Panc1 (cell line): Measurements from ENCODE around the gene MLLT10. TPM values are rescaled to one million over a fixed set of nuclear protein-coding genes. Genes with fewer than 3 reads are reported as not detected.

Experiments used
- ATAC-seq: fragments of 200-7000 bp; cut with Tn5 transposase; 2 replicates; pipeline ENCODE4 v1.9.1; 2020; ENCODE audit warnings: mild to moderate bottlenecking, moderate library complexity
- BruUV-seq: library from RNA; stranded (reverse); fragments of 400-500 nt; replicated peaks from 2 replicates; lab custom pipeline; 2021; lab: Mats Ljungman, UMichigan
- CTCF ChIA-PET: fragments of 300-600 bp; sonication (Branson Sonifier 250); formaldehyde crosslinking; loops from one replicate; lab custom pipeline; 2022; ENCODE audit warnings: antibody characterized with exemption; lab: Charles Lee
- POLR2A ChIA-PET: fragments of 300-600 bp; sonication (Branson Sonifier 250); formaldehyde crosslinking; loops from one replicate; lab custom pipeline; 2022; ENCODE audit warnings: antibody characterized with exemption; lab: Charles Lee
- DNase-seq: peaks from one replicate; pipeline ENCODE4 v3.0.0-alpha.2; 2010; ENCODE audit warnings: low read depth, low spot score
- H3K27ac ChIP-seq: 2 replicates; pipeline ENCODE4 v1.5.1; 2011; ENCODE audit warnings: mild to moderate bottlenecking, low read length, inconsistent platforms
- H3K27me3 ChIP-seq: fragments of 200-500 bp; sonication (Bioruptor generic); 2 replicates; pipeline ENCODE4 v1.6.0; 2014; ENCODE audit warnings: low read length, inconsistent platforms; ENCODE audit not compliant: control insufficient read depth, insufficient read depth
- H3K36me3 ChIP-seq: fragments of 200-500 bp; sonication (Bioruptor generic); 2 replicates; pipeline ENCODE4 v1.5.1; 2014; ENCODE audit warnings: inconsistent platforms, mild to moderate bottlenecking, low read length, moderate library complexity; ENCODE audit not compliant: control insufficient read depth, insufficient read depth
- H3K4me1 ChIP-seq: 2 replicates; pipeline ENCODE4 v1.5.1; 2011; ENCODE audit warnings: inconsistent platforms, mild to moderate bottlenecking, low read length, moderate library complexity; ENCODE audit not compliant: control insufficient read depth, insufficient read depth
- H3K4me3 ChIP-seq, 2 experiments: 2 replicates each; pipeline ENCODE4 v1.5.1; 2011 to 2012; ENCODE audit warnings: low read depth in 2 of 2, low read length in 2 of 2, mild to moderate bottlenecking in 2 of 2, inconsistent platforms in 1 of 2, moderate library complexity in 1 of 2
- H3K9me3 ChIP-seq: fragments of 200-500 bp; sonication (Bioruptor generic); 2 replicates; pipeline ENCODE4 v1.5.1; 2014; ENCODE audit warnings: low read depth, mild to moderate bottlenecking, inconsistent platforms, low read length, moderate library complexity; ENCODE audit not compliant: control insufficient read depth, insufficient read depth
- POLR2AphosphoS5 ChIP-seq: IDR thresholded peaks from 2 replicates; pipeline ENCODE4 v1.6.1; 2012; ENCODE audit warnings: mild to moderate bottlenecking, low read depth, low read length, moderate library complexity
- REST ChIP-seq, 2 experiments: IDR thresholded peaks; 2 replicates each; pipeline ENCODE4 v1.6.1; 2011 to 2012; ENCODE audit warnings: low read depth in 2 of 2, control low read depth in 1 of 2, low read length in 1 of 2, mild to moderate bottlenecking in 1 of 2, moderate library complexity in 1 of 2; ENCODE audit not compliant: insufficient read depth in 1 of 2
- SIN3A ChIP-seq: IDR thresholded peaks from 2 replicates; pipeline ENCODE4 v1.6.1; 2012; ENCODE audit warnings: low read depth, mild to moderate bottlenecking, low read length, moderate library complexity, borderline replicate concordance; ENCODE audit not compliant: insufficient read depth
- TCF7L2 ChIP-seq: IDR thresholded peaks from 2 replicates; pipeline ENCODE4 v1.6.1; 2011; ENCODE audit warnings: mild to moderate bottlenecking, low read depth, low read length, inconsistent platforms
- in situ Hi-C: cut with HindIII; loops from 2 replicates; pipeline ENCODE4 v1.10.0; 2016; ENCODE audit warnings: low sequenced_read_pairs, low pct_unique_long_range_greater_than_20kb
- intact Hi-C: fragments of 100-400 bp; cut with micrococcal nuclease; formaldehyde crosslinking; loops from one replicate; pipeline ENCODE4 v1.10.0; 2022; ENCODE audit not compliant: unreplicated experiment
- total RNA-seq: library from RNA; stranded (reverse); gene quantifications from one replicate; pipeline ENCODE4 v1.2.1, GENCODE V29; 2021; ENCODE audit not compliant: unreplicated experiment
- TF ChIP-seq, protein P1 (sequence below): fragments of 450-650 bp; IDR thresholded peaks from 2 replicates; pipeline ENCODE4 v1.5.1; 2017; ENCODE audit warnings: mild to moderate bottlenecking

Gene MLLT10
- total RNA-seq, 1 experiment from 2014 or later, result 33.4 TPM

- Histone ChIP-seq H3K27ac (peak overlapping the region; percentile 65; the same call in 1 of the 2 replicates), H3K4me1 (peaks cover 49% of the 10 kb centered on the region), H3K4me3 (no peak overlapping the region), H3K36me3 (peaks cover 3% of the 10 kb centered on the region; the same call in 1 of the 2 replicates), H3K27me3 (no peaks in the 10 kb centered on the region), H3K9me3 (no peaks in the 10 kb centered on the region)
- ChIA-PET POLR2A (no interaction called here), CTCF (no interaction called here)
- DNase-seq (no peak), ATAC-seq (no peak)
- no peak for TF ChIP-seq REST (IDR thresholded peaks at IDR 0.05; ENCODE audit: insufficient read depth in 1 of 2, low read depth in 2 of 2, low read length in 1 of 2)
- intact Hi-C loops, result no loop called here
- no TSS peak for BruUV-seq
- in situ Hi-C loops, result no loop called here
These were observed 186.1 kb downstream of the MLLT10 start for GRCh38 chr10:21720090-21720489.

GRCh38 chr10:21721000-21721665 is 187.1 kb downstream of the MLLT10 start:
- CTCF ChIA-PET, result no interaction called here

More at GRCh38 chr10:21721000-21721665, 187.1 kb downstream of the MLLT10 start:
- TF ChIP-seq, protein P1, sequence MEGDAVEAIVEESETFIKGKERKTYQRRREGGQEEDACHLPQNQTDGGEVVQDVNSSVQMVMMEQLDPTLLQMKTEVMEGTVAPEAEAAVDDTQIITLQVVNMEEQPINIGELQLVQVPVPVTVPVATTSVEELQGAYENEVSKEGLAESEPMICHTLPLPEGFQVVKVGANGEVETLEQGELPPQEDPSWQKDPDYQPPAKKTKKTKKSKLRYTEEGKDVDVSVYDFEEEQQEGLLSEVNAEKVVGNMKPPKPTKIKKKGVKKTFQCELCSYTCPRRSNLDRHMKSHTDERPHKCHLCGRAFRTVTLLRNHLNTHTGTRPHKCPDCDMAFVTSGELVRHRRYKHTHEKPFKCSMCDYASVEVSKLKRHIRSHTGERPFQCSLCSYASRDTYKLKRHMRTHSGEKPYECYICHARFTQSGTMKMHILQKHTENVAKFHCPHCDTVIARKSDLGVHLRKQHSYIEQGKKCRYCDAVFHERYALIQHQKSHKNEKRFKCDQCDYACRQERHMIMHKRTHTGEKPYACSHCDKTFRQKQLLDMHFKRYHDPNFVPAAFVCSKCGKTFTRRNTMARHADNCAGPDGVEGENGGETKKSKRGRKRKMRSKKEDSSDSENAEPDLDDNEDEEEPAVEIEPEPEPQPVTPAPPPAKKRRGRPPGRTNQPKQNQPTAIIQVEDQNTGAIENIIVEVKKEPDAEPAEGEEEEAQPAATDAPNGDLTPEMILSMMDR, result no peak
- TF ChIP-seq POLR2AphosphoS5 (no peak), TCF7L2 (no peak), REST (IDR thresholded peaks at IDR 0.05; ENCODE audit: insufficient read depth in 1 of 2, low read depth in 2 of 2, low read length in 1 of 2) (no peak), SIN3A (no peak)
- Histone ChIP-seq H3K27me3 (no peaks in the 10 kb centered on the region), H3K27ac (peak overlapping the region; percentile 59; the same call in 1 of the 2 replicates), H3K36me3 (no peaks in the 10 kb centered on the region; the same call in 1 of the 2 replicates), H3K4me3 (no peak overlapping the region), H3K9me3 (no peaks in the 10 kb centered on the region), H3K4me1 (peaks cover 45% of the 10 kb centered on the region)
- ATAC-seq (no peak), DNase-seq (no peak)
- intact Hi-C loops (no loop called here), in situ Hi-C loops (no loop called here)
- POLR2A ChIA-PET, result interaction anchor here (0.5 kb wide), 1 partner anchor 9 kb away, joined by 3 read pairs; no protein-coding TSS in a partner anchor
- BruUV-seq, result no TSS peak
